ENCODE data around the gene EDN2.

The EDN2 gene

DNA sequence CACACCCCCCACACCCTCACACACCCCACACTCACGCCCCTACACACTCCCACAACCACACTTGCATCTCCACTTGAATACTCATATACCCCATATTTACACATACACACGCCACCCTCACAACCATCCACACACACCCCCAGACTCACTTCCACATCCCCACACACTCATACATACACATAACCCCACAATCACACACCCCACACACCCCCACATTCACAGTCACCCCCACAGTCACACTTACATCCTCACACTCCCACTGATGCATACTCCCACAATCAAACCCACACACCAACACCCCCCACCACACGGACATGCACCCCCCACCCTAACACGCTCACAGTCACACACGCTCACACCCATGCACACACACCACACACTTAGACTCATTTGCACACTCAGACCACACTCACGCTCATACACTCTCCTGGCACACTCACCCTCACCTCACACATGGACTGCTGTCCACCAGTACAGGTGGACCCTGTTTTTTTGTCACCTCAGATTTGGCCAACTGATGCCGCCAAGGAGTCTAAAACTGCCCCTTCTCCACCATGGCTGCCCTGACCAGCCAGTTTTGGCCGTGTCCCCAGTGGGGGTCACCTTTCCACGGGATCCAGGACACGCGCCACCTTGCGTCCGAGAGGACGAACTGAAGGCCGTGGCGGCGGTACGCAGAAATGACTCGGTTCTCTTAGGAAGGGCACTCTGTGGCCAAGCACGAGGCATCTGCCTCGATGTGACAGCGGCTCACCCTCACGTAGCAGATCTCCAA, 45.3 kb upstream of the EDN2 start:
- H3K9me3 ChIP-seq (ENCODE audit: severe bottlenecking): no peaks in the 10 kb centered on the region
- H3K27ac ChIP-seq: no peak overlapping the region
- no peak overlapping the region for H3K4me3 ChIP-seq (ENCODE audit: low read depth, low read length)
- TF ChIP-seq CTCF (IDR thresholded peaks at IDR 0.05; ENCODE audit: low read depth, low read length): no peak
- H3K36me3 ChIP-seq: no peaks in the 10 kb centered on the region
- no peaks in the 10 kb centered on the region for H3K27me3 ChIP-seq (ENCODE audit: insufficient read depth, low read depth, severe bottlenecking)
- DNase-seq: no peak

- no peak for DNase-seq
- TF ChIP-seq CTCF (IDR thresholded peaks at IDR 0.05; ENCODE audit: low read depth, low read length): no peak
These were observed 44.5 kb upstream of the EDN2 start for GRCh38 chr1:41528726-41529605.

DNA sequence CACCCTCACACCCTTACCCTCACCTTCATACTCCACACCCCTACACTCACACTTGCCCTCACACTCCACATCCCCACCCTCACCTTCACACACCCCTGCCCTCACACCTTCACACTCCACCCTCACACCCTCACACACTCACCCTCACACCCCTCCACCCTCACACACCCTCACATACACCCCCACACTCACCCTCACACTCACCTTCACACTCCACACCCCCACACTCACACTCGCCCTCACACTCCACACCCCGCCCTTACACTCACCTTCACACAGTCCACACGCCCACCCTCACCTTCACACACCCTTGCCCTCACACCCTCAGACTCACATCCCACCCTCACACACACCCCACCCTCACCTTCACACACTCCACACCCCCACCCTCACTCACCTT, 43.6 kb upstream of the EDN2 start:
- no peak for DNase-seq
- H3K4me3 ChIP-seq (ENCODE audit: low read depth, low read length): no peak overlapping the region
- H3K9me3 ChIP-seq (ENCODE audit: severe bottlenecking): no peaks in the 10 kb centered on the region
- H3K36me3 ChIP-seq: no peaks in the 10 kb centered on the region
- no peak overlapping the region for H3K27ac ChIP-seq
- H3K27me3 ChIP-seq (ENCODE audit: insufficient read depth, low read depth, severe bottlenecking): no peaks in the 10 kb centered on the region
- no peak for TF ChIP-seq CTCF (IDR thresholded peaks at IDR 0.05; ENCODE audit: low read depth, low read length)

More at GRCh38 chr1:41528726-41529605, 44.5 kb upstream of the EDN2 start:
- no peaks in the 10 kb centered on the region for H3K27me3 ChIP-seq (ENCODE audit: insufficient read depth, low read depth, severe bottlenecking)
- no peaks in the 10 kb centered on the region for H3K9me3 ChIP-seq (ENCODE audit: severe bottlenecking)
- no peaks in the 10 kb centered on the region for H3K36me3 ChIP-seq
- no peak overlapping the region for H3K27ac ChIP-seq
- no peak overlapping the region for H3K4me3 ChIP-seq (ENCODE audit: low read depth, low read length)

DNA sequence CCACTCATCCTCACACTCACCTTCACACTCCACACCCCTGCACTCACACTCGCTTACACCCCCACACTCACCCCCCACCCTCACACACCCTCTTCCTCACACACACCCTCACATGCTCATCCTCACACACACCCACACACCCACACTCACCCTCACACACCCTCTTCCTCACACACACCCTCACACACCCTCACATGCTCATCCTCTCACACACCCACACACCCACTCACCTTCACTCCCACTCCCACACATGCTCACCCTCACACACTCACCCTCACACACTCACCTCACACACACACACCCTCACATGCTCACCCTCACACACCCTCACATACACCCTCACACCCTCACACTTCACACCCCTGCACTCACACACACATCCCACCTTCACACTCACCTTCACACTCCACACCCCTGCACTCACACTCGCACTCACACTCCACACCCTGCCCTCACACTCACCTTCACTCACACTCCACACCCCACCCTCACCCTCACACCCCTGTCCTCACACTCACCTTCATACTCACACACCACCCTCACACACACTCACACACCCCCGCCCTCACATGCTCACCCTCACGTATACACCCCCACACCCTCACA, 42.6 kb upstream of the EDN2 start:
- DNase-seq: no peak
- TF ChIP-seq CTCF (IDR thresholded peaks at IDR 0.05; ENCODE audit: low read depth, low read length): no peak
- H3K9me3 ChIP-seq (ENCODE audit: severe bottlenecking): no peaks in the 10 kb centered on the region
- H3K4me3 ChIP-seq (ENCODE audit: low read depth, low read length): no peak overlapping the region
- H3K27ac ChIP-seq: no peak overlapping the region
- no peaks in the 10 kb centered on the region for H3K36me3 ChIP-seq
- no peaks in the 10 kb centered on the region for H3K27me3 ChIP-seq (ENCODE audit: insufficient read depth, low read depth, severe bottlenecking)

DNA sequence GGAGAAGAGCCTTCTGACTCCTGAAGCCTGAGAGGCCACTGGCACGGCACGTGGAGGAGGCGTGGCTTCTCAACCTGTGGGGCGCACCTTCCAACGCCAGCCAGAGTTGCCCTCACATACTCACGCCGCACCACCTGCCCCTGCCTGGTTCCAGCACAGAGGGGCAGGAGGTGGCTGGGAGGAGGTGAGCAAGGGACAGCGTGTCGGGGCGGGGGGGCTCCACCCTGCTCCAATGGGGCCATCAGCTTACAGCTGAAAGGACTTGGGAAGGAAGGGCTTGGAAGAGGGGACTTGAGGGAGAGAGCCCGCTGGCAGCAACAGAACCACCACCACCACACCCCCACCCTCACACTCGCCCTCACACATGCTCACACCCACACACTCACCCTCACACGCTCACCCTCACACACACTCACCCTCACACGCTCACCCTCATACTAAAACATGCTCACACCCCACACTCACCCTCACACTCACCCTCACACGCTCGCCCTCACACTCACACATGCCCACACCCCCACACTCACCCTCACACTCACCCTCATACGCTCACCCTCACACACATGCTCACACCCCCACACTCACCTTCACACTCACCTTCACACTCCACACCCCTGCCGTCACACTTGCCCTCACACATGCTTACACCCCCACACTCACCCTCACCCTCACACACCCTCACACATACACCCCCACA, 41.6 kb upstream of the EDN2 start:
- TF ChIP-seq CTCF (IDR thresholded peaks at IDR 0.05; ENCODE audit: low read depth, low read length): no peak
- Histone ChIP-seq H3K27ac (no peak overlapping the region), H3K36me3 (no peaks in the 10 kb centered on the region), H3K27me3 (ENCODE audit: insufficient read depth, low read depth, severe bottlenecking) (no peaks in the 10 kb centered on the region), H3K9me3 (ENCODE audit: severe bottlenecking) (no peaks in the 10 kb centered on the region), H3K4me3 (ENCODE audit: low read depth, low read length) (no peak overlapping the region)
- DNase-seq: no peak

Measured in WERI-Rb-1 (cell line).